Tibial artery (tissue), 4 donors: ENCODE measurements around the gene IGFN1.

Experiments used
- DNase-seq, 2 donors: peaks; one replicate each; pipeline ENCODE4 v3.0.0-alpha.2; 2019
- H3K27ac ChIP-seq, 2 donors: fragments of 200-600 bp; sonication (generic) in 1 of 2; 1 replicate in 1 of 2; 2 replicates in 1 of 2; pipeline ENCODE4 v1.5.1; 2018 to 2019; ENCODE audit warnings: mild to moderate bottlenecking in 1 of 2
- H3K27me3 ChIP-seq, 2 donors: fragments of 200-600 bp; sonication (generic) in 1 of 2; one replicate each; pipeline versions ENCODE4 v1.5.1 to v1.6.0; 2016 to 2019
- H3K36me3 ChIP-seq, 3 donors: fragments of 200-600 bp; sonication (generic) in 2 of 3; one replicate each; pipeline ENCODE4 v1.5.1; 2016 to 2019; ENCODE audit warnings: mild to moderate bottlenecking in 2 of 3
- H3K4me1 ChIP-seq, 4 donors: fragments of 200-600 bp; sonication (generic) in 2 of 4; 1 replicate in 3 of 4; 2 replicates in 1 of 4; pipeline ENCODE4 v1.5.1; 2016 to 2019
- H3K4me3 ChIP-seq, 2 donors: fragments of 200-600 bp; sonication (generic) in 1 of 2; 1 replicate in 1 of 2; 2 replicates in 1 of 2; pipeline ENCODE4 v1.5.1; 2018 to 2019; ENCODE audit warnings: mild to moderate bottlenecking in 2 of 2
- H3K9me3 ChIP-seq, 3 donors: fragments of 200-600 bp; sonication (generic) in 1 of 3; one replicate each; pipeline ENCODE4 v1.5.1; 2016 to 2019
- CTCF ChIP-seq, 2 experiments: fragments of 200-600 bp in 1 of 2; fragments of 450-650 bp in 1 of 2; IDR thresholded peaks; one replicate each; pipeline ENCODE4 v1.5.1; 2017 to 2019; ENCODE audit warnings: antibody characterized with exemption in 2 of 2, mild to moderate bottlenecking in 1 of 2, moderate library complexity in 1 of 2
- intact Hi-C: fragments of 100-400 bp; cut with DNase I; formaldehyde crosslinking; loops from one replicate; pipeline ENCODE4 v1.15.0; 2023; ENCODE audit warnings: low total_unique reads

Gene IGFN1

GRCh38 chr1:201183753-201184152, 6.9 kb upstream of the IGFN1 start:
- peaks cover 0 to 4% of the 10 kb centered on the region in 2 donors for H3K27me3 ChIP-seq
- no peak for DNase-seq
- intact Hi-C loops = no loop called here
- H3K4me1 ChIP-seq = no peaks in the 10 kb centered on the region
- no peaks in the 10 kb centered on the region for H3K9me3 ChIP-seq
- no peak overlapping the region for H3K4me3 ChIP-seq
- TF ChIP-seq CTCF (IDR thresholded peaks at IDR 0.05) = no peak
- H3K27ac ChIP-seq = no peak overlapping the region
- no peaks in the 10 kb centered on the region for H3K36me3 ChIP-seq

GRCh38 chr1:201184307-201185122, 6.1 kb upstream of the IGFN1 start:
- no peak overlapping the region for H3K27ac ChIP-seq
- H3K9me3 ChIP-seq = no peaks in the 10 kb centered on the region
- TF ChIP-seq CTCF (IDR thresholded peaks at IDR 0.05) = peak in 1 of 2 experiments; percentile 41
- DNase-seq = no peak
- H3K36me3 ChIP-seq = no peaks in the 10 kb centered on the region
- H3K4me1 ChIP-seq = no peaks in the 10 kb centered on the region
- intact Hi-C loops = no loop called here
- no peak overlapping the region for H3K4me3 ChIP-seq
- H3K27me3 ChIP-seq = peaks cover 0 to 6% of the 10 kb centered on the region in 2 donors

GRCh38 chr1:201185123-201185453, 5.5 kb upstream of the IGFN1 start:
- intact Hi-C loops = no loop called here
- DNase-seq = no peak
- TF ChIP-seq CTCF (IDR thresholded peaks at IDR 0.05) = peak in 1 of 2 experiments; percentile 50
- no peaks in the 10 kb centered on the region for H3K36me3 ChIP-seq
- H3K4me1 ChIP-seq = no peaks in the 10 kb centered on the region
- H3K27ac ChIP-seq = no peak overlapping the region
- no peak overlapping the region for H3K4me3 ChIP-seq
- no peaks in the 10 kb centered on the region for H3K9me3 ChIP-seq
- peaks cover 0 to 11% of the 10 kb centered on the region in 2 donors for H3K27me3 ChIP-seq

- Histone ChIP-seq H3K36me3 (no peaks in the 10 kb centered on the region), H3K4me3 (no peak overlapping the region), H3K9me3 (no peaks in the 10 kb centered on the region), H3K27me3 (peaks cover 0 to 13% of the 10 kb centered on the region in 2 donors), H3K4me1 (no peaks in the 10 kb centered on the region), H3K27ac (no peak overlapping the region)
- intact Hi-C loops = no loop called here
- no peak for TF ChIP-seq CTCF (IDR thresholded peaks at IDR 0.05)
- DNase-seq = no peak
Observed at GRCh38 chr1:201185527-201186128, 5.0 kb upstream of the IGFN1 start.

DNA sequence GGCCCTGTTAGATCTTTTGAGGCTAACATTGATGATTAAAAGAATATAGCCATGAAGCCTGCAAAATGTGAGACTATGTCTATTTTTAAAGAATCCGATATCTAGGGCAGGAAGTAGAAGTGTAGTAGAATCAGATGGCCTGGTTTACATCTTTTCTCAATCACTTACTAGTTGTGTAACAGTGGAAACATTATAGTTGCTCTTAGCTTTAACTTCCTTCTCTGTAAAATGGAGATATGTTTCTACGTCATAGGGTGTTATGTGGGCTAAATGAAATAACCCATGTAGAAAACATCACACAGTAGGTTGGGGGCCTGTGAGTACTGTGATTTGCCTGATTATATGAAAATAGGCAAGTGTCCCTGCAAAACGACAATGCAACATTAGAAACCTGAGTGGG, 4.4 kb upstream of the IGFN1 start:
- H3K36me3 ChIP-seq = no peaks in the 10 kb centered on the region
- no peak overlapping the region for H3K4me3 ChIP-seq
- DNase-seq = no peak
- H3K4me1 ChIP-seq = no peaks in the 10 kb centered on the region
- H3K27me3 ChIP-seq = peaks cover 0 to 13% of the 10 kb centered on the region in 2 donors
- H3K27ac ChIP-seq = no peak overlapping the region
- no peaks in the 10 kb centered on the region for H3K9me3 ChIP-seq
- intact Hi-C loops = no loop called here
- no peak for TF ChIP-seq CTCF (IDR thresholded peaks at IDR 0.05)
